ENCODE results near the gene PAEP.

GRCh38 chr9:135590486-135591079 lies 29.0 kb downstream of the PAEP start:
- TF ChIP-seq TAF1 (IDR thresholded peaks at IDR 0.05; ENCODE audit: borderline replicate concordance, insufficient read depth, low read length): no peak
- TF ChIP-seq POLR2AphosphoS5 (IDR thresholded peaks at IDR 0.05; ENCODE audit: low read depth, low read length): no peak
- TF ChIP-seq SIN3A (IDR thresholded peaks at IDR 0.05; ENCODE audit: borderline replicate concordance, insufficient read depth, low read length): no peak
- TF ChIP-seq REST (IDR thresholded peaks at IDR 0.05; ENCODE audit: insufficient read depth in 1 of 2, low read depth in 2 of 2, low read length in 2 of 2): no peak
- no peak for TF ChIP-seq FOXP2 (optimal IDR thresholded peaks at IDR 0.05; ENCODE audit: borderline replicate concordance, extremely low read depth, extremely low read length, insufficient read depth)
